ENCODE results near the gene JARID2.
A peak's percentile ranks its signal among the peaks of the same experiment; 100 is the strongest.

JARID2 gene

GRCh38 chr6:15496345-15497131, 250.7 kb downstream of the JARID2 start:
- TF ChIP-seq MAX (IDR thresholded peaks at IDR 0.05; ENCODE audit: low read depth, low read length), result no peak
- no peak for TF ChIP-seq CTCF (IDR thresholded peaks at IDR 0.05; ENCODE audit: low read depth, low read length)
- no peak for TF ChIP-seq POLR2A (IDR thresholded peaks at IDR 0.05; ENCODE audit: extremely low read depth, insufficient read length)
- no peak for TF ChIP-seq MYC (IDR thresholded peaks at IDR 0.05; ENCODE audit: low read depth, low read length)
- DNase-seq (ENCODE audit: low read depth), result no peak
- H3K4me3 ChIP-seq (ENCODE audit: low read depth, low read length), result no peak overlapping the region

- no peak for TF ChIP-seq CTCF (IDR thresholded peaks at IDR 0.05; ENCODE audit: low read depth, low read length)
- no peak for TF ChIP-seq POLR2A (IDR thresholded peaks at IDR 0.05; ENCODE audit: extremely low read depth, insufficient read length)
- no peak for TF ChIP-seq MAX (IDR thresholded peaks at IDR 0.05; ENCODE audit: low read depth, low read length)
- TF ChIP-seq MYC (IDR thresholded peaks at IDR 0.05; ENCODE audit: low read depth, low read length), result no peak
- no peak for DNase-seq (ENCODE audit: low read depth)
Observed at GRCh38 chr6:15498640-15499039, 252.8 kb downstream of the JARID2 start.

GRCh38 chr6:15499125-15499524, 253.3 kb downstream of the JARID2 start:
- no peak for DNase-seq (ENCODE audit: low read depth)
- TF ChIP-seq MAX (IDR thresholded peaks at IDR 0.05; ENCODE audit: low read depth, low read length) (no peak), MYC (IDR thresholded peaks at IDR 0.05; ENCODE audit: low read depth, low read length) (no peak), CTCF (IDR thresholded peaks at IDR 0.05; ENCODE audit: low read depth, low read length) (no peak), POLR2A (IDR thresholded peaks at IDR 0.05; ENCODE audit: extremely low read depth, insufficient read length) (no peak)
- no peak overlapping the region for H3K4me3 ChIP-seq (ENCODE audit: low read depth, low read length)

More at GRCh38 chr6:15498640-15499039, 252.8 kb downstream of the JARID2 start:
- H3K4me3 ChIP-seq (ENCODE audit: low read depth, low read length), result no peak overlapping the region

GRCh38 chr6:15499591-15499990, 253.7 kb downstream of the JARID2 start:
- TF ChIP-seq MYC (IDR thresholded peaks at IDR 0.05; ENCODE audit: low read depth, low read length), result no peak
- TF ChIP-seq CTCF (IDR thresholded peaks at IDR 0.05; ENCODE audit: low read depth, low read length), result no peak
- no peak overlapping the region for H3K4me3 ChIP-seq (ENCODE audit: low read depth, low read length)
- no peak for DNase-seq (ENCODE audit: low read depth)

GRCh38 chr6:15500078-15500740, 254.3 kb downstream of the JARID2 start:
- H3K4me3 ChIP-seq (ENCODE audit: low read depth, low read length), result no peak overlapping the region
- no peak for TF ChIP-seq POLR2A (IDR thresholded peaks at IDR 0.05; ENCODE audit: extremely low read depth, insufficient read length)
- DNase-seq (ENCODE audit: low read depth), result no peak

GRCh38 chr6:15500901-15501825, 255.3 kb downstream of the JARID2 start:
- no peak overlapping the region for H3K4me3 ChIP-seq (ENCODE audit: low read depth, low read length)
- TF ChIP-seq CTCF (IDR thresholded peaks at IDR 0.05; ENCODE audit: low read depth, low read length), result no peak
- TF ChIP-seq MAX (IDR thresholded peaks at IDR 0.05; ENCODE audit: low read depth, low read length), result no peak
- TF ChIP-seq POLR2A (IDR thresholded peaks at IDR 0.05; ENCODE audit: extremely low read depth, insufficient read length), result no peak
- TF ChIP-seq MYC (IDR thresholded peaks at IDR 0.05; ENCODE audit: low read depth, low read length), result no peak
- peak; percentile 32 for DNase-seq (ENCODE audit: low read depth)

Measured in NB4 (cell line).